GM19238 (cell line): Measurements from ENCODE around the gene EXOC6B.

Source experiments
- DNase-seq: peaks from one replicate; pipeline ENCODE4 v3.0.0; 2011; ENCODE audit warnings: low spot score; ENCODE audit not compliant: insufficient read length

EXOC6B gene

GRCh38 chr2:72222829-72223564 lies 602.8 kb downstream of the EXOC6B start:
- no peak for DNase-seq

- no peak for DNase-seq
Measured at GRCh38 chr2:72220170-72220569, 605.7 kb downstream of the EXOC6B start.

- no peak for DNase-seq
Measured at GRCh38 chr2:72214429-72215143, 611.2 kb downstream of the EXOC6B start.

GRCh38 chr2:72212486-72212855 lies 613.4 kb downstream of the EXOC6B start:
- DNase-seq: no peak

- no peak for DNase-seq
Measured at GRCh38 chr2:72211777-72212485, 613.9 kb downstream of the EXOC6B start.

- DNase-seq: no peak
Measured at GRCh38 chr2:72211350-72211749, 614.5 kb downstream of the EXOC6B start.

GRCh38 chr2:72210470-72210869 lies 615.4 kb downstream of the EXOC6B start:
- no peak for DNase-seq

- no peak for DNase-seq
Measured at GRCh38 chr2:72208225-72208624, 617.6 kb downstream of the EXOC6B start.

- DNase-seq: no peak
Measured at GRCh38 chr2:72207334-72207733, 618.5 kb downstream of the EXOC6B start.

GRCh38 chr2:72205504-72205881 lies 620.3 kb downstream of the EXOC6B start:
- no peak for DNase-seq

- DNase-seq: no peak
Measured at GRCh38 chr2:72204786-72205503, 620.9 kb downstream of the EXOC6B start.

- DNase-seq: no peak
Measured at GRCh38 chr2:72204156-72204785, 621.6 kb downstream of the EXOC6B start.

- DNase-seq: no peak
Measured at GRCh38 chr2:72198532-72199241, 627.1 kb downstream of the EXOC6B start.

- DNase-seq: no peak
Measured at GRCh38 chr2:72193723-72194122, 632.1 kb downstream of the EXOC6B start.

- no peak for DNase-seq
Measured at GRCh38 chr2:72191441-72191840, 634.4 kb downstream of the EXOC6B start.

GRCh38 chr2:72185206-72185605 lies 640.6 kb downstream of the EXOC6B start:
- DNase-seq: no peak

GRCh38 chr2:72183466-72183865 lies 642.4 kb downstream of the EXOC6B start:
- no peak for DNase-seq

- no peak for DNase-seq
Measured at GRCh38 chr2:72183016-72183415, 642.8 kb downstream of the EXOC6B start.

- no peak for DNase-seq
Measured at GRCh38 chr2:72182547-72182946, 643.3 kb downstream of the EXOC6B start.

GRCh38 chr2:72181616-72182015 lies 644.2 kb downstream of the EXOC6B start:
- no peak for DNase-seq

GRCh38 chr2:72180351-72180750 lies 645.5 kb downstream of the EXOC6B start:
- DNase-seq: no peak
